ENCODE results near the gene RBM12.

The RBM12 gene

GRCh38 chr20:35619196-35620095, 45.3 kb downstream of the RBM12 start (continued):
- TF ChIP-seq ZBTB11 (tag by site-specific recombination; conservative IDR thresholded peaks at IDR 0.05; ENCODE audit: low read depth) (peak; percentile 74), ZNF324 (tag by site-specific recombination; IDR thresholded peaks at IDR 0.05) (no peak), ZNF433 (tag by site-specific recombination; IDR thresholded peaks at IDR 0.05; ENCODE audit: low read depth) (no peak), ZNF350 (tag by site-specific recombination; IDR thresholded peaks at IDR 0.05) (no peak), ZNF626 (tag by site-specific recombination; IDR thresholded peaks at IDR 0.05) (no peak), ZNF555 (tag by site-specific recombination; conservative IDR thresholded peaks at IDR 0.05) (no peak), ZNF211 (tag by site-specific recombination; IDR thresholded peaks at IDR 0.05; ENCODE audit: low read depth) (no peak), KLF8 (tag by site-specific recombination; IDR thresholded peaks at IDR 0.05) (peak; percentile 89), GLI4 (tag by site-specific recombination; IDR thresholded peaks at IDR 0.05) (no peak), ZNF658 (tag by site-specific recombination; IDR thresholded peaks at IDR 0.05) (no peak), ZNF394 (tag by site-specific recombination; IDR thresholded peaks at IDR 0.05; ENCODE audit: borderline replicate concordance) (peak; percentile 55; the same call in 1 of the 2 replicates), ZNF670 (tag by site-specific recombination; IDR thresholded peaks at IDR 0.05; ENCODE audit: low read depth) (no peak), ZNF280C (tag by site-specific recombination; IDR thresholded peaks at IDR 0.05) (no peak), ZNF37A (tag by site-specific recombination; IDR thresholded peaks at IDR 0.05) (no peak), ZNF514 (tag by site-specific recombination; IDR thresholded peaks at IDR 0.05) (no peak), ZNF707 (tag by site-specific recombination; IDR thresholded peaks at IDR 0.05) (no peak), ZNF302 (tag by site-specific recombination; IDR thresholded peaks at IDR 0.05; ENCODE audit: low read depth) (no peak), BCL11A (tag by site-specific recombination; IDR thresholded peaks at IDR 0.05; ENCODE audit: low read depth) (peak; percentile 78; the same call in 1 of the 2 replicates), ZIC2 (tag by site-specific recombination; IDR thresholded peaks at IDR 0.05) (peak; percentile 72), ZNF121 (tag by site-specific recombination; IDR thresholded peaks at IDR 0.05) (no peak), ZNF174 (tag by site-specific recombination; IDR thresholded peaks at IDR 0.05) (no peak), ZNF423 (tag by site-specific recombination; IDR thresholded peaks at IDR 0.05) (no peak), ZNF366 (tag by site-specific recombination; conservative IDR thresholded peaks at IDR 0.05) (no peak), HOXD13 (CRISPR knock-in tag; IDR thresholded peaks at IDR 0.05; ENCODE audit: borderline replicate concordance) (no peak), ZNF416 (tag by site-specific recombination; IDR thresholded peaks at IDR 0.05) (no peak), MYNN (tag by site-specific recombination; IDR thresholded peaks at IDR 0.05; ENCODE audit: borderline replicate concordance) (no peak), ZNF76 (tag by site-specific recombination; IDR thresholded peaks at IDR 0.05; ENCODE audit: borderline replicate concordance, low read depth) (no peak), ZNF768 (tag by site-specific recombination; IDR thresholded peaks at IDR 0.05) (no peak), AEBP2 (tag by site-specific recombination; IDR thresholded peaks at IDR 0.05; ENCODE audit: borderline replicate concordance) (no peak), SETDB1 (IDR thresholded peaks at IDR 0.05; ENCODE audit: insufficient read length, low read length) (no peak), ZNF362 (tag by site-specific recombination; IDR thresholded peaks at IDR 0.05) (no peak), OVOL3 (tag by site-specific recombination; IDR thresholded peaks at IDR 0.05) (no peak)

Data from HEK293 (cell line).